Prostate gland (tissue), 2 donors: ENCODE measurements around the gene OR51A4.

Experiments
- POLR2AphosphoS5 ChIP-seq: sonication (generic); formaldehyde crosslinking; IDR thresholded peaks from one replicate; pipeline ENCODE4 v1.6.1; 2017; ENCODE audit warnings: antibody characterized with exemption
- TF ChIP-seq, protein P1 (sequence below), 4 experiments: fragments of 200-600 bp in 2 of 4; fragments of 450-650 bp in 2 of 4; sonication (generic) in 2 of 4; IDR thresholded peaks; 1 replicate in 3 of 4; 2 replicates in 1 of 4; pipeline ENCODE4 v1.5.1; 2016 to 2019; ENCODE audit warnings: antibody characterized with exemption in 4 of 4, mild to moderate bottlenecking in 2 of 4, moderate library complexity in 2 of 4

DNA sequence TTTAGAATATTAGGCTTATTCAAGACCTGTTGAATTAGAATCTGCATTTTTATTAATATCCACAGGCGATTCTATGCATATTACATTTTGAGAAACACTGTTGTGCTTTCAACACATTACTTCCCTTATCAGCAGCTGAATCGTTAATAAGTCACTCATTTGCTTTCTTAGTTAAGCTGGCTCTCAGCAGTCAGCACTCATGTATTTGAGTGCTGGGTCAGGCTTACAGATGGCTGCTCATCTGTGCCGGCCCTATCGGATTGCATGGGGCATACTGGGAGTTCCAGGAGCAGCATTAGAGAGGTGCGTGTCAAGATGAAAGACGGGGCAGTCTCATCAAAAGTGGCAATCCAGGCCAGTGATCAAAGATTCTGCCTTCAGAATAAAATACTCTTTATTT lies 36.4 kb upstream of the OR51A4 start:
- TF ChIP-seq, protein P1, sequence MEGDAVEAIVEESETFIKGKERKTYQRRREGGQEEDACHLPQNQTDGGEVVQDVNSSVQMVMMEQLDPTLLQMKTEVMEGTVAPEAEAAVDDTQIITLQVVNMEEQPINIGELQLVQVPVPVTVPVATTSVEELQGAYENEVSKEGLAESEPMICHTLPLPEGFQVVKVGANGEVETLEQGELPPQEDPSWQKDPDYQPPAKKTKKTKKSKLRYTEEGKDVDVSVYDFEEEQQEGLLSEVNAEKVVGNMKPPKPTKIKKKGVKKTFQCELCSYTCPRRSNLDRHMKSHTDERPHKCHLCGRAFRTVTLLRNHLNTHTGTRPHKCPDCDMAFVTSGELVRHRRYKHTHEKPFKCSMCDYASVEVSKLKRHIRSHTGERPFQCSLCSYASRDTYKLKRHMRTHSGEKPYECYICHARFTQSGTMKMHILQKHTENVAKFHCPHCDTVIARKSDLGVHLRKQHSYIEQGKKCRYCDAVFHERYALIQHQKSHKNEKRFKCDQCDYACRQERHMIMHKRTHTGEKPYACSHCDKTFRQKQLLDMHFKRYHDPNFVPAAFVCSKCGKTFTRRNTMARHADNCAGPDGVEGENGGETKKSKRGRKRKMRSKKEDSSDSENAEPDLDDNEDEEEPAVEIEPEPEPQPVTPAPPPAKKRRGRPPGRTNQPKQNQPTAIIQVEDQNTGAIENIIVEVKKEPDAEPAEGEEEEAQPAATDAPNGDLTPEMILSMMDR (IDR thresholded peaks at IDR 0.05), result no peak
- TF ChIP-seq POLR2AphosphoS5, result no peak
